HG03457 (cell line): Measurements from ENCODE around the gene ABCF2.

Experiments used
- ATAC-seq: cut with Tn5 transposase; IDR thresholded peaks from one replicate; pipeline ENCODE4 v1.9.1; 2021; ENCODE audit warnings: moderate number of reproducible peaks; ENCODE audit not compliant: unreplicated experiment

ABCF2 gene

DNA sequence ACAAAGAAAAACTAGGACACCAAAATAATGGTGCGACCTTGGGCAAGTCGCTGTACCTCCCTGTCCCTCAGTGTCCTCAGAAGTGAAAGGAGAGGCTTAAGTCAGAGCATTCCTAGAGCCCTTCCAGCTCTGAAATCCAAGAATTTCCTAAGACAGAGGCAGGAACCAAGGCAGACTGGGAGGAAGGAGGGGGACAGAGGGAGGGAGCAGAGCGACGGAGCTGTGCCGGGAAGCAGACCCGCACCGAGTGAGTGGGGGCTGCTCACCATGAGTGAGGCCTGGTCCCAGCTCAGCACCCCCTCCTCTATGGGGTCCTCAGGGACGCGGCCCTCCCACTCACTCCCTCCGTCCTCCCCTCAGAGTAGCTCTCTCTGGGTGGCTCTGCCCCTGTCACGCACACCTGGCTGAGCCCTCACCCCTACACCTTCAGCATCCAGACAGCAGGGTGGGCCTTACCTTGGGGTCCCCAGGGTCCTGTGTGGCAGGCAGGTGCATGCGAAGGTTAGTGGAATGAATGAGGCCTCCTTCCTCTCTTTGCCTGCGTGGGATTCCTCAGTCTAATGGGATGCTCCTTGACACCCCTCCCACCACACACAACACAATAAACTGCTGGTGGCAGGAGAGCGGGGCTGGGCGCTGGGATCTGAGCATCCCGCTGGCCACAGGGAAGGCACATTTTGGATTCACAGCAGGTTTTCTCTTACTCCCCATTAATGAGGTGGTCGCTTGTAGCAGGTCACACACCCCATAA, 26.1 kb upstream of the ABCF2 start:
- no peak for ATAC-seq

DNA sequence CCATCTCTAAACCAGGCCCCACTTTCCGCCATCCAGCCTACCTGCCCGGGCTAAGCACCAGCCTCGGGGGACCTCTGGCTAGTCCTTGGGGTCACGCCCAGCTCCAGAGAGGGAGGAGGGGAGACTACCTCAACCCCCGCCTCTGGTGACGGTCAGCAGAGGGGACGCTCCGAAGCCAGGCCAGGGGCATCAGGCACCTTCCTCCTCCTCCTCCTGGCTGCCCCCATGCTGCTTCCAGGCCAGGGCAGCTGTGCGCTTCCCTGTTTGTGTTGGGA, 25.5 kb upstream of the ABCF2 start:
- ATAC-seq = no peak

DNA sequence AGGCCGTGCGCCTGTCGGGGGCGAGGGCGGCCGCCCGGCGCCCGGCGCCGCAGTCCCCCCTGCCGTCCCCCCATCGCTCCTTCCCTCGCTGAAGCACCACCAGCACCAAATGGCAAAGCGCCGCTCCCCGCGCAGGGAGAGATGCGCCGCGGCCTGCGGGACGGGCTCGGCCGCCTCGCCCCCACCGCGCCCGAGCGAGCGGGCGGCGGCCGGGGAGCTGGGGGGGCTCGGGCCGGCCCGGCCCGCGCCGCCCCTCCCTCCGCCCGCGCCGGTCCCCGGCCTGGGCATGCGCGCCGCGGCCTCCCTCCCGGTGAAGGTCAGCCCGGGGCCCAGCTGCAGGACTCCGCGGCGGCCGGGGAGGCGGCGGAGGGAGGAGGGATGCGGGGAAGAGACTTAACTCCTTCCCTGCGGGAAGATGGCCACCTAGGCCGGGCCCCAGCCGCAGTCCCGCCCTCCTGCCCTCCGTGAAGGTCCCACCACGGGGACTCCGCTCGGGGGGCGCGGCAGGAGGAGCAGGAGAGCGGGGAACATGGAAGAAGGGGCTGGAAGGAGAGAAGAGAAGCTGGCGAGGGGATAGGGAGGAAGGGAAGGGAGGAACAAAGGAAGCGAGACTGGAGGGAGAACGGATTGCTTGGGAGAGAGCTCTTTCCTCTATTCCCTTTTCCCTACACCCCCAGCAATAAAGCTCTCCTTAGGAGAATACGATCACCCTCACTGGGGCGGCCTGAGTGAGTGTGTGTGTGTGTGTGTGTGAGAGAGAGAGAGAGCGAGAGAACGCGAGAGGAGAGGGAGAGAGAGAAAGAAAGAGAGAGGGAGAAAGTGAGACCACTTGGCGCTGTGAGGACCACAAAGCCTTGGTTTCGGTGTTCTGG, 24.9 kb upstream of the ABCF2 start:
- no peak for ATAC-seq

DNA sequence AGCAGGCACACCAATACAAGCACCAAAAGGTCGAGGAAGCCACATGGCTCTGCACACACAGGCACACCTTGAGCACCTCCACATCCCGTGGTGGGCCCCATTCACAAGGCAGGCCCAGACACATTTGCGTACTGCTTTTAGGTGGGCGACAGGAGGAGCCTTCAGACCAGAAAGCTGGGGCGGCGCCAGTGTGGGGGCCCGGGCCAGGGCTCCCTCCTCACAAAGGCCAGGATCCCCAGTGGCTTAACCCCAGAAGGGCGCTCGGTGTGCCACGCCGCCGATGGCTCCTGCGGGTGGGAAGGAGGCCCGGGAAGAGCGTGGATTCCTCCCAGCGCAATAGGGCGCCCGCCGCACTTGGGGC, 24.3 kb upstream of the ABCF2 start:
- no peak for ATAC-seq

GRCh38 chr7:151250181-151251132, 23.5 kb upstream of the ABCF2 start:
- ATAC-seq = no peak

- ATAC-seq = no peak
Measured at GRCh38 chr7:151249732-151250072, 22.7 kb upstream of the ABCF2 start.

DNA sequence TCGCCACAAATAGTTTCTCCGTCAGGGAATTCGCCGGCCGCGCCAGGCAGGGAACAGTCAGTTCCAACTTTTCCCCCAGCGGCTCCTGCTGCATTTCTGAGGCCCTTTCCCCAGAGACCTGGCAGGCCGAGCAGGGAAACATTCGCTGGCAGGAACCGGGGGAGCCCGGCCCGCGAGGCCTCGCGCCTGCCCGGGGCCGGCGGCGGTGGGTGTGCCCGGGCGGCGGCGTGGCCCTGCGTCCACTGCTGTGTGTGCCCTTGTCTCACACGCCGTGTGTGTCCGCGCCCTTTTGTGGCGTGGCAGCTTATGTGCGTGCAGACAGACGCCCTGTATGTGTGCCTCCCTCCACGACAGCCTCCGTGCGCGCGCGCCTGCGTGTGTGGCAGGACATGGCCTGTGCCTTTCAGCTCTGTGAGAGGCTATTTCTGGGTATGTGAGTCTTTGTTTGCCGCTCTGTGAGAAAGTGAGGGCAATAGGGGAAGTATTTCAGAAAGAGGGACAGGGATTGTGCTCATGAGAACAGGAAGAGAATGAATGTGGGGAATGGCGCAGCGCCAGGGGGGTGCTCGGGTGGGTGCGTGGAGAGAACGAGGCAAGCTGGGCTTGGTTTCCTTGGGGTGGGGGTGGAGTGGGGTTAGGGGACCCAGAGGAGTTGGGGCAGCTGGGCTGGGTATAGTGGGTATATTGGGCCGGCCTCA, 22.2 kb upstream of the ABCF2 start:
- ATAC-seq = no peak

DNA sequence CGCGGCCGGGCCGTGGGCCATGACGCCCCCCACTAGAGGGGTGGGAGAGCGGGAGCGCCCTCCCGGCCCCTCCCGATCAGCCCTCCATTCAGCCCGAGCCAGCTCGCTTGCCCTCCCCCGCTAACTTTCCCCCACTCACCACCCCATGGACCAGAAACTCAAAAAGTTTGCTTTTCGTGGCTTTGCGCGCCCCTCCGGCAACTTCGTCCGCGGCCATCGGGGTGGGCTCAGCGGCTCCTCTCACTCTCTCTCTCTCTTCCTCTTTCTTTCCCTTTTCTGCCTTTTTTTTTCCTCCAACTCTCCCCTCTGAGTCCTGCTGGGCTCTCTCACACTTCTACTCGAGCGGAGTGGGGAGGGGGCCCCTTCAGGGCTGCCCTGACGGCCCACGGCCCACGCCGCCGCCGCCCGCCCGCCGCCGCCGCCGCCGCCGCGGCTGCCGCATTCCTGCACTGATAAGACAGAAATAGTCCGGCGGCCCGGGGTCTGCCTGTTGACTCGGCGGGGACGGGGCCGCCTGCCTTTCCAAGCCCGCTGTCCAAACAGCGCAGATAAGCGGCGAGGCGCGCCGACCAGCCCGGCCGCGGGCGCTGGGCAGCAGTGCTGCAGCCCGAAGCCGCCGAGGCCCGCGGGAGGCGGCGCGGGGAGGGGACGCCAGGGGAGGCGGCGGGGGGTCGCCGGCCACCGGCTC, 21.5 kb upstream of the ABCF2 start, which contains the start of gene SMARCD3:
TSS of gene SMARCD3 (minus strand) at position 349 of the 688 bp plus-strand sequence. CDS start at position 217, 132 bp downstream.
- no peak for ATAC-seq

- ATAC-seq = no peak
Measured at GRCh38 chr7:151247611-151248345, 20.8 kb upstream of the ABCF2 start.

DNA sequence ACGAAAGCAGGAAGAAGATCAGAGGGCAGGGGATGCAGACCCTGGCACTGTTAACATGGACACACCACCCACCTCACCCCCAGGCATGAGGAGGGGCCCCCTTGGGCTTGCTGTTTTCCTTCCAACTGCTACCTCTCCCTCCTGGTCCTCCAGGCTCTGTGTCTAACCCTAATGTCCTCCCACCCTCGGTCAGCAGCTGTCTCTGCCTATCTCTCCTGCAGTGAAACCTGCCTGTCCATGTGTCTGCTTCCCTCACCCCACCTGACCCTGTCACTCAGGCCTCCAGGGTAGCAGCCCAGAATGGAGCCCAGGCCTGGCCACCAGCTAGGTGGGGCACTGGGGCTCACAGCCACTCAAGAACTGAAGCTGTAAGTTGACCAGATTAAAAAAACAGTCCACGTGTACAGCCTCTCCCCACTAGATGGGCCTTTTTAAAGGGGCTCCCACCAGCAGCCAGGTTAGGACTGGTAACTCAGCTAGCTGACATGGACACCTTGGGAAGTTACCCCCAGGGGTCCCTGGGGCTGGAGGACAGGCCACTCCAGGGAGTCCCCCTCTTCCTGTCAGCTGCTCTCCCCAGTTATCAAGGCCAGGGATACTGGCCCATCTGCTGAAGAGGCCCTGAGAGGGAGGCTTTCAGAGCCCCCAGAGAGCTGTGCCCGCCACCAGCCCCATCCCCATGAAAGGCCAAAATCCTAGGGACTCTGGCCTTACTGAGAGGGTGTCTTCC, 20.0 kb upstream of the ABCF2 start:
- ATAC-seq = no peak

DNA sequence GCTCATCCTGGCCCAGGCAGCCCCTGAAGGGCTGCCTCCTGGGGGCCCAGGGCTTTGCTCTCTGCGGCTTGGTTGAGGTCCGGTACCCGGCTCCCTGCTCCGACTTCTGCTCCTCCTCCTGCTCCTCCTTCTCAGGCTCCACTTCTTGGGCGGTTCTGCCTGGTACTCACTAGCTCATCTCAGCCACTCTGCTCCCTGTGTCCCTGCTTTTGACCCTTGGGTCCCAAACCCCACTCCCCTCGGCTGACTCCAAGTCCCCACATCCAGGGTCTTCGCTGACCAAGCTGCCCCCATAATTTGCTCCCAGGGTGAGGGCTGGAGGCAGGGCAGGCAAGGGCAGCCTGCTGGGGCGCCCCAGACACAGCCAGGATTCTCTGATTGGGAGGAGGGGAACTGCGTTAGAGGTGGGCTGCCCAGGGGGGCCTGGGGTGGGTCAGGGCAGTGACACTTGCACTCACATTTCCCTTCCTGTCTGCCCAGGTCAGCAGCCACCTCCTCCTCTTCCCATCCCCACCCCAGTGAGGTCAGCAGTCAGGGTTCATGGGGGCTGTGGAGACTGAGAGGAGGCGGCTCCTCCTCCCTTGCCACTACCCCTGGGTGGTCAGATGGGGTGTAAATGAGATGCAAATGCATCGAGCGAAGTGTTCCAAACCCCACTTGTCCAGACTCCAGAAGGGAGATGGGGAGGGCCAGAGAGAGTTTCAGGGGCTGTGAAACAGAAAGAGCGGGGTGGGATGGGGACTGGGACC, 19.3 kb upstream of the ABCF2 start:
- ATAC-seq = no peak

DNA sequence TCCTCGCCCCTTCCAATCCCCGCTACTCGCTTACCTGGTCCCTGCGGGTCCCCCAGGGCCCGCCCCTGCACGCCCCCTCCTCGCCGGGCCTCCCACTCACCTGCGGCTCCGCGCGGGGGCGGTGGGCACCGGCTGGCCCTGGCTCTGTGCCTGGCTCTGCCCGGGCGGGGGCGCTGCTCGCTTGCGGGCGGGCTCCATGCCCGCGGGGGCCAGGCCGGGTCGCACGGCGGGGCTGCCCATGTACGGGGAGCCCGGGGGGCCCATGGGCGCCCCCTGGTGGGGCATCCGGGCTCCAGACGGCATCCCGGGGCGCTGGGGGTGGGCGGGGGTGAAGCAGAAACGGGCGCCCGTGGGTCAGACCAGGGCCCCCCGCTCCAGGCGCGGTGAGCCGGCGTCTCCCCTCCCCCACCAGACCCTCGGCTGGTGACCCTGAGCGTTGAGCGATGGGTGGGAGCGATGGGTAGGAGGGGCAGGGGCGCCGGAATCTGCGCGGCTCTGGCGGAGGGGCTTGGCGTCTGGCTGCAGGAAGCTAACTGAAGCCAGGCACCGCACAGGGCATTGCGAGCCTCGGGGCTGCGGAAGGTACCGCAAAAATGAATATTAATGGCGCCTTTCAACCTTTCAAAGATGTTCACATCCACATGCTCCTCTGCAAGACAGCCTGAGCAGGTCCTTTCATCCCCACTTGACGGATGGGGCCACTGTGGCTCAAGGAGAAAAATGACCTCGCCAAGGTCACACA, 18.5 kb upstream of the ABCF2 start:
- ATAC-seq = no peak

GRCh38 chr7:151244841-151245346, 17.9 kb upstream of the ABCF2 start:
- ATAC-seq = no peak

GRCh38 chr7:151244196-151244840, 17.3 kb upstream of the ABCF2 start:
- no peak for ATAC-seq

DNA sequence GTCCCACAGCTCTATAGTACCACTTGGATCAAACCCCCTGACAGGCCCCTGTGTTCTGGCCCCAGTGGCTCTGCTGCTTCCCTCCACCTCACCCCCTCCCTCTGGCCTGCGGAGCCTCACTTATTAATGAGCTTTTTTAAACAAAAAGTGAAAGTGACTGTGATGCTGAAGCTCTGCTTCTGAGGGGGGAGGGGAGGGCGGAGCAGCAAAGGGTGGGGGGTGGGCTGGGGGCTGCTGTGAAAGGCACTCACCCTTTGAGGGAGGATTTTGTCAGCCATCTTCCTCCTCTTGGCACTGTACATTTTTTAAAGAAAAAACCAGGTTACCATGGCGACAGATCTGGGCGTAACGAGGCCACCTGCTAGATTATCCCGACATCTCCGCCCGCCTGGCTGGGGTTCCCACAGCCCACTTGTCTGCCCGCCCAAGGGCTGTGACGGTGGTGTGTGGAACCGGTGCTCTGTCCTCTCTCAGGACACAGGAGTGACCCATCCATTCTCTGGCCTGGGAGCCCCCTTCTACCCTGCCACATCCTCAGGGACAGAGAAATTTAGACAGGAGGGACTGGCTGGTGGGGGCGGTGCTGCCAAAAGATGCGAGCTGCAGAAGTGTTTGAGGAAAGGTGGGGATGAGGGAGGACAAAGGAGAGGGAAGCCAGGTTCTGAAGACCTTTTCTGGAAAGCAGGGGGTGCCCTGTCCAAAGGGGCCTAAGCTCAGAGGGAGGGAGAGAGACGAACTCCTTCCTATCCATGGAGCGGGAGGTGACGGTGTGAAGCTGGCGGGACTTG, 16.6 kb upstream of the ABCF2 start:
- no peak for ATAC-seq

GRCh38 chr7:151243045-151243349, 16.0 kb upstream of the ABCF2 start:
- no peak for ATAC-seq
